ENCODE data around the gene GPR162. TPM values are rescaled to one million over a fixed set of nuclear protein-coding genes. Genes with fewer than 3 reads are reported as not detected.

Gene GPR162
- total and polyA plus RNA-seq, 10 of the 15 experiments (the other 5 are each of a cell fraction or from before 2014, with no cell fraction given) = not detected

GRCh38 chr12:6873094-6874014 lies 51.7 kb downstream of the GPR162 start, which contains the start of gene SPSB2 (continued):
- TF ChIP-seq CUX1 (IDR thresholded peaks at IDR 0.05; ENCODE audit: insufficient replicate concordance, low read depth, low read length) = no peak
- TF ChIP-seq, protein P1, sequence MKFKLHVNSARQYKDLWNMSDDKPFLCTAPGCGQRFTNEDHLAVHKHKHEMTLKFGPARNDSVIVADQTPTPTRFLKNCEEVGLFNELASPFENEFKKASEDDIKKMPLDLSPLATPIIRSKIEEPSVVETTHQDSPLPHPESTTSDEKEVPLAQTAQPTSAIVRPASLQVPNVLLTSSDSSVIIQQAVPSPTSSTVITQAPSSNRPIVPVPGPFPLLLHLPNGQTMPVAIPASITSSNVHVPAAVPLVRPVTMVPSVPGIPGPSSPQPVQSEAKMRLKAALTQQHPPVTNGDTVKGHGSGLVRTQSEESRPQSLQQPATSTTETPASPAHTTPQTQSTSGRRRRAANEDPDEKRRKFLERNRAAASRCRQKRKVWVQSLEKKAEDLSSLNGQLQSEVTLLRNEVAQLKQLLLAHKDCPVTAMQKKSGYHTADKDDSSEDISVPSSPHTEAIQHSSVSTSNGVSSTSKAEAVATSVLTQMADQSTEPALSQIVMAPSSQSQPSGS (IDR thresholded peaks at IDR 0.05; ENCODE audit: low read length) = no peak
- TF ChIP-seq POLR2A (IDR thresholded peaks at IDR 0.05; ENCODE audit: low read depth, low read length) = peak; percentile 77
- TF ChIP-seq STAT3 (IDR thresholded peaks at IDR 0.05; ENCODE audit: low read depth, low read length) = no peak
- TF ChIP-seq FOXK2 (IDR thresholded peaks at IDR 0.05) = no peak
- TF ChIP-seq CBFB (IDR thresholded peaks at IDR 0.05; ENCODE audit: low read depth) = no peak
- TF ChIP-seq E2F8 (IDR thresholded peaks at IDR 0.05; ENCODE audit: low read depth, partially characterized antibody) = no peak
- no peak for TF ChIP-seq NR2C2 (IDR thresholded peaks at IDR 0.05; ENCODE audit: borderline replicate concordance, control insufficient read depth, insufficient read length, low read depth)
- TF ChIP-seq, protein P2, sequence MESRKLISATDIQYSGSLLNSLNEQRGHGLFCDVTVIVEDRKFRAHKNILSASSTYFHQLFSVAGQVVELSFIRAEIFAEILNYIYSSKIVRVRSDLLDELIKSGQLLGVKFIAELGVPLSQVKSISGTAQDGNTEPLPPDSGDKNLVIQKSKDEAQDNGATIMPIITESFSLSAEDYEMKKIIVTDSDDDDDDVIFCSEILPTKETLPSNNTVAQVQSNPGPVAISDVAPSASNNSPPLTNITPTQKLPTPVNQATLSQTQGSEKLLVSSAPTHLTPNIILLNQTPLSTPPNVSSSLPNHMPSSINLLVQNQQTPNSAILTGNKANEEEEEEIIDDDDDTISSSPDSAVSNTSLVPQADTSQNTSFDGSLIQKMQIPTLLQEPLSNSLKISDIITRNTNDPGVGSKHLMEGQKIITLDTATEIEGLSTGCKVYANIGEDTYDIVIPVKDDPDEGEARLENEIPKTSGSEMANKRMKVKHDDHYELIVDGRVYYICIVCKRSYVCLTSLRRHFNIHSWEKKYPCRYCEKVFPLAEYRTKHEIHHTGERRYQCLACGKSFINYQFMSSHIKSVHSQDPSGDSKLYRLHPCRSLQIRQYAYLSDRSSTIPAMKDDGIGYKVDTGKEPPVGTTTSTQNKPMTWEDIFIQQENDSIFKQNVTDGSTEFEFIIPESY (IDR thresholded peaks at IDR 0.05) = no peak
- 0 out of 2 replicates have a peak, but pooled peaks have one; percentile 15 for TF ChIP-seq YY1 (IDR thresholded peaks at IDR 0.05; ENCODE audit: low read depth, low read length)
- TF ChIP-seq, protein P3, sequence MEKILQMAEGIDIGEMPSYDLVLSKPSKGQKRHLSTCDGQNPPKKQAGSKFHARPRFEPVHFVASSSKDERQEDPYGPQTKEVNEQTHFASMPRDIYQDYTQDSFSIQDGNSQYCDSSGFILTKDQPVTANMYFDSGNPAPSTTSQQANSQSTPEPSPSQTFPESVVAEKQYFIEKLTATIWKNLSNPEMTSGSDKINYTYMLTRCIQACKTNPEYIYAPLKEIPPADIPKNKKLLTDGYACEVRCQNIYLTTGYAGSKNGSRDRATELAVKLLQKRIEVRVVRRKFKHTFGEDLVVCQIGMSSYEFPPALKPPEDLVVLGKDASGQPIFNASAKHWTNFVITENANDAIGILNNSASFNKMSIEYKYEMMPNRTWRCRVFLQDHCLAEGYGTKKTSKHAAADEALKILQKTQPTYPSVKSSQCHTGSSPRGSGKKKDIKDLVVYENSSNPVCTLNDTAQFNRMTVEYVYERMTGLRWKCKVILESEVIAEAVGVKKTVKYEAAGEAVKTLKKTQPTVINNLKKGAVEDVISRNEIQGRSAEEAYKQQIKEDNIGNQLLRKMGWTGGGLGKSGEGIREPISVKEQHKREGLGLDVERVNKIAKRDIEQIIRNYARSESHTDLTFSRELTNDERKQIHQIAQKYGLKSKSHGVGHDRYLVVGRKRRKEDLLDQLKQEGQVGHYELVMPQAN (conservative IDR thresholded peaks at IDR 0.05) = peak; percentile 29; the same call in 1 of the 2 replicates
- TF ChIP-seq KDM1A (IDR thresholded peaks at IDR 0.05; ENCODE audit: borderline replicate concordance) = no peak
- TF ChIP-seq MTA3 (IDR thresholded peaks at IDR 0.05; ENCODE audit: borderline replicate concordance, low read length) = no peak
- no peak for TF ChIP-seq KLF5 (IDR thresholded peaks at IDR 0.05; ENCODE audit: partially characterized antibody)
- no peak for TF ChIP-seq RUNX3 (IDR thresholded peaks at IDR 0.05; ENCODE audit: low read length)
- TF ChIP-seq CBX3 (IDR thresholded peaks at IDR 0.05; ENCODE audit: borderline replicate concordance, low read depth) = no peak

Data from GM12878 (cell line).